KMS-11 (cell line): ENCODE results near the gene CNTN1.

Experiments
- H2AFZ ChIP-seq: fragments of 200-600 bp; sonication (generic); 2 replicates; pipeline ENCODE4 v1.6.1; 2016; ENCODE audit warnings: antibody characterized with exemption, mixed run types, low read depth
- H3K27ac ChIP-seq: fragments of 200-600 bp; sonication (generic); 2 replicates; pipeline ENCODE4 v1.6.1; 2016; ENCODE audit warnings: mild to moderate bottlenecking, mixed run types
- H3K27me3 ChIP-seq: fragments of 200-600 bp; sonication (generic); 2 replicates; pipeline ENCODE4 v1.6.1; 2017; ENCODE audit warnings: mild to moderate bottlenecking, low read depth, mixed run types, moderate library complexity; ENCODE audit not compliant: insufficient read depth
- H3K36me3 ChIP-seq: fragments of 200-600 bp; sonication (generic); 2 replicates; pipeline ENCODE4 v1.6.1; 2017; ENCODE audit warnings: mild to moderate bottlenecking, mixed run types; ENCODE audit not compliant: insufficient read depth
- H3K4me1 ChIP-seq: fragments of 200-600 bp; sonication (generic); 2 replicates; pipeline ENCODE4 v1.6.1; 2016; ENCODE audit warnings: mild to moderate bottlenecking, low read depth, mixed run types; ENCODE audit not compliant: poor library complexity, severe bottlenecking
- H3K4me2 ChIP-seq: fragments of 200-600 bp; sonication (generic); 2 replicates; pipeline ENCODE4 v1.7.0; 2016; ENCODE audit warnings: mild to moderate bottlenecking, mixed run types
- H3K4me3 ChIP-seq: fragments of 200-600 bp; sonication (generic); IDR thresholded peaks from 2 replicates; pipeline ENCODE4 v1.6.1; 2017; ENCODE audit warnings: low read depth, low read length, mixed read lengths; ENCODE audit not compliant: insufficient read depth
- H3K79me2 ChIP-seq: fragments of 200-600 bp; sonication (generic); 2 replicates; pipeline ENCODE4 v1.6.1; 2016; ENCODE audit warnings: low read depth, mixed run types; ENCODE audit not compliant: insufficient read depth
- H3K9ac ChIP-seq: fragments of 200-600 bp; sonication (generic); 2 replicates; pipeline ENCODE4 v1.6.1; 2016; ENCODE audit warnings: mild to moderate bottlenecking, mixed run types
- H4K20me1 ChIP-seq: fragments of 200-600 bp; sonication (generic); 2 replicates; pipeline ENCODE4 v1.6.1; 2016; ENCODE audit warnings: mild to moderate bottlenecking, mixed run types; ENCODE audit not compliant: insufficient read depth
- CTCF ChIP-seq: fragments of 200-600 bp; sonication (generic); conservative IDR thresholded peaks from 2 replicates; pipeline ENCODE4 v1.6.1; 2017; ENCODE audit warnings: low read depth, mild to moderate bottlenecking, antibody characterized with exemption, low read length, moderate library complexity, mixed read lengths

The CNTN1 gene

DNA sequence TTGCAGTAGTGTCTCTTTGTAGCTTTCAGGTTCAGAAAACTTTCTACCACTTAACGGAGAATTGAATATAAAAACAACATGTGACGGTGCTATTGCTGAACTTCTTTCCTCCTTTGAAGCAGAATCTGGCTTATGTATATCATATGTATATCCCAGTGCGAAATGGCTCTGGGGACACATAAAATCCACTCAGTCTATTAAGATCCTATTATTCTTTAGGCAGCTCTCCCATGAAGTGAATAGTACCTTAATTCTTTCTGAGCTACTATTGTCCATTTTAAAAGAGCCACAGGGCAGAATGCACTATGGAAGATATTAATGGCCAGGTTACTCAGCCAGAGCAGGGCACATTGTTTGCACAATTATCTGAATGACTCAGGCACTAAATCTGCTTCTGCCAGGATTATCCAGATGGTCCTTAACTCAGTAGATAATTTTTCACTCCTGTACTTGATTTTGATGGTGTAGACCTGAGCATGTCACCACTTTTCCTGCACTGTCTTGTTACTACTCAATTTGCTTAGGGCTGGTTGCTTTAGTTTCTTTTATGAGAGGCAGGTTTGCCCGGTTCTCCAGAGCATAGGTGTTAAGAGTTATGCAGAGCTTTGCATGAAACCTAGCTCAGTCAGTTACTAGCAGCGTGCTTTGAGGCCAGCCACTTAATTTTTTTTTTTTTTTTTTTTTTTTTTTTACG is 5.5 kb downstream of the CNTN1 start:
- no peak for TF ChIP-seq CTCF
- H3K27me3 ChIP-seq = no peaks in the 10 kb centered on the region
- no peak overlapping the region for H3K27ac ChIP-seq
- no peak overlapping the region for H2AFZ ChIP-seq
- no peaks in the 10 kb centered on the region for H4K20me1 ChIP-seq
- no peak overlapping the region for H3K4me3 ChIP-seq
- no peaks in the 10 kb centered on the region for H3K4me1 ChIP-seq
- H3K36me3 ChIP-seq = no peaks in the 10 kb centered on the region
- no peaks in the 10 kb centered on the region for H3K79me2 ChIP-seq
- no peak overlapping the region for H3K9ac ChIP-seq
- no peak overlapping the region for H3K4me2 ChIP-seq

GRCh38 chr12:40701756-40702155 is 9.5 kb downstream of the CNTN1 start:
- no peak overlapping the region for H3K4me3 ChIP-seq
- no peaks in the 10 kb centered on the region for H3K4me1 ChIP-seq
- H3K9ac ChIP-seq = no peak overlapping the region
- no peaks in the 10 kb centered on the region for H4K20me1 ChIP-seq
- H3K27me3 ChIP-seq = no peaks in the 10 kb centered on the region
- no peaks in the 10 kb centered on the region for H3K79me2 ChIP-seq
- TF ChIP-seq CTCF = no peak
- no peak overlapping the region for H2AFZ ChIP-seq
- no peak overlapping the region for H3K27ac ChIP-seq
- no peaks in the 10 kb centered on the region for H3K36me3 ChIP-seq
- no peak overlapping the region for H3K4me2 ChIP-seq

DNA sequence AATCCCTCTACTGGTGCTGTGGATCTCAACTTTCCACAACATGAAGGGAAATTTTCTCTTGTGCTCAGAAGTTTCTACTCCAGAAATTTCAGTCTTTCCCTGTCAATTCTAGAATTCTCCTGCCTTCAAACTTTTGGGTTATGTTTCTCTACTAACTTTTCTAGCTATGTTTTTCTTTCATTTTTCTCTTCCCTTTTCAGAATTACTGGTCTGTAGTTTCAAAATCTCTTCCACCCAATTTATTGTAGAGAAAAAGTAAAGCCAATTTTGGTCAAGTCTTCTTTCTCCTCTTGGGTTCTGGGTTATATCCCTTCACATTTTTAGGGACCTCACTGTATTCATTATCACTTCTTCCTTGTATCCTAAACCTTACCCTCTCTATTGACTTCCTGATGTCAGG is 18.9 kb downstream of the CNTN1 start:
- Histone ChIP-seq H3K27ac (no peak overlapping the region), H3K36me3 (no peaks in the 10 kb centered on the region), H3K4me1 (no peaks in the 10 kb centered on the region), H3K4me3 (no peak overlapping the region), H3K9ac (no peak overlapping the region), H3K27me3 (no peaks in the 10 kb centered on the region), H2AFZ (no peak overlapping the region), H3K79me2 (no peaks in the 10 kb centered on the region), H4K20me1 (no peaks in the 10 kb centered on the region), H3K4me2 (no peak overlapping the region)
- no peak for TF ChIP-seq CTCF

DNA sequence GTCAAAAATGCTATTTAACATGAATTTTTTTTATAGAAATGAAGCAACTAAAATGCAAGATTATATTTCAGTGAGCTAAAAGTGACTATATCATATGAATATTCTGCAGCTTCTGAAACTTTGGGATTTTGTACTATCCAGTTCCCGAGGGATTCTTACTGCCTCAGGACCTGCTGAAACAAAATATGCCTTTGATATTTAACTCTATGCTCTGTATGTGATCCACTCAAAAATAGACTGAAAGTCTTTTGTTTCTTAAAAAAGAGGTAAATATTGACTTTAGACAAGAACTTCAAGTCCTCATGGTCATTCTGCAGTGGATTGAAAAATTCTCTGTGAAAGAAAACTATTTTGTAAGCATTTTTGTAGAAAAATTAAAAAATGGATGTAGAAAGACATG is 22.4 kb downstream of the CNTN1 start:
- Histone ChIP-seq H3K79me2 (no peaks in the 10 kb centered on the region), H3K36me3 (no peaks in the 10 kb centered on the region), H4K20me1 (no peaks in the 10 kb centered on the region), H2AFZ (no peak overlapping the region), H3K4me3 (no peak overlapping the region), H3K4me2 (no peak overlapping the region), H3K27me3 (no peaks in the 10 kb centered on the region), H3K9ac (no peak overlapping the region), H3K4me1 (no peaks in the 10 kb centered on the region), H3K27ac (no peak overlapping the region)
- TF ChIP-seq CTCF = no peak
